ENCODE data around the gene SETD1B.
"Not testable (repeated sequence)": the region's sequence is repeated elsewhere in the genome, so short reads cannot be mapped to it uniquely, and the experiment has no call there.

The SETD1B gene

GRCh38 chr12:121803861-121804416 lies at the start of gene SETD1B:
Gene SETD1B (plus strand): TSS chr12:121804009. CDS start chr12:121804738, 729 bp downstream.
- DNase-seq (ENCODE audit: low read depth), result peak; percentile 77
- TF ChIP-seq, protein P1, sequence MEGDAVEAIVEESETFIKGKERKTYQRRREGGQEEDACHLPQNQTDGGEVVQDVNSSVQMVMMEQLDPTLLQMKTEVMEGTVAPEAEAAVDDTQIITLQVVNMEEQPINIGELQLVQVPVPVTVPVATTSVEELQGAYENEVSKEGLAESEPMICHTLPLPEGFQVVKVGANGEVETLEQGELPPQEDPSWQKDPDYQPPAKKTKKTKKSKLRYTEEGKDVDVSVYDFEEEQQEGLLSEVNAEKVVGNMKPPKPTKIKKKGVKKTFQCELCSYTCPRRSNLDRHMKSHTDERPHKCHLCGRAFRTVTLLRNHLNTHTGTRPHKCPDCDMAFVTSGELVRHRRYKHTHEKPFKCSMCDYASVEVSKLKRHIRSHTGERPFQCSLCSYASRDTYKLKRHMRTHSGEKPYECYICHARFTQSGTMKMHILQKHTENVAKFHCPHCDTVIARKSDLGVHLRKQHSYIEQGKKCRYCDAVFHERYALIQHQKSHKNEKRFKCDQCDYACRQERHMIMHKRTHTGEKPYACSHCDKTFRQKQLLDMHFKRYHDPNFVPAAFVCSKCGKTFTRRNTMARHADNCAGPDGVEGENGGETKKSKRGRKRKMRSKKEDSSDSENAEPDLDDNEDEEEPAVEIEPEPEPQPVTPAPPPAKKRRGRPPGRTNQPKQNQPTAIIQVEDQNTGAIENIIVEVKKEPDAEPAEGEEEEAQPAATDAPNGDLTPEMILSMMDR (IDR thresholded peaks at IDR 0.05; ENCODE audit: insufficient read depth, low read depth, low read length, missing control alignments), result no peak
- H3K4me3 ChIP-seq (ENCODE audit: low read depth, low read length), result peak within 1 kb of the TSS; percentile 82

DNA sequence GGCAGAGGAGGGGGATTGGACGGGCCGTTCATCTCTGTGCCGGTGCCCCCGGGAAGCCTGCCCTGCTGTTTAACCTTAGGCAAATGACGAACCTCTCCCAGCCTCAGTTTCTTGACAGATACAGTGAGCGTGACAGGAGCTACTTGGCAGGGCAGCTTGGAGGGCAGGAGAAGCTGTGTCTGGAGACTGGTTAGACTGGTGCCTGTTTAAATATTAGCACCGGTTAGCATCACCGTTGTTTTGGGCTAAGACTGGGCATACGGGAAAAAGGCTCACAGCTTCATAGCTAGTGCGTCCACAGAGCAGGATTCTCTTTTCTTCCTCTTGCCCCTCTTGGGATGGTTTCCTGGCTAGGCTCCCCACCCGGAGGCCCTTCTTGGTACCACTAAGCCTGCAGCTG lies 49.0 kb upstream of the SETD1B start:
- H3K4me3 ChIP-seq (ENCODE audit: low read depth, low read length), result no peak overlapping the region
- TF ChIP-seq, protein P1 (IDR thresholded peaks at IDR 0.05; ENCODE audit: insufficient read depth, low read depth, low read length, missing control alignments), result no peak
- no peak for DNase-seq (ENCODE audit: low read depth)

- TF ChIP-seq, protein P1 (IDR thresholded peaks at IDR 0.05; ENCODE audit: insufficient read depth, low read depth, low read length, missing control alignments), result no peak
- H3K4me3 ChIP-seq (ENCODE audit: low read depth, low read length), result no peak overlapping the region
- no peak for DNase-seq (ENCODE audit: low read depth)
These were observed 48.2 kb upstream of the SETD1B start for GRCh38 chr12:121755591-121755990.

GRCh38 chr12:121758536-121758935 lies 45.3 kb upstream of the SETD1B start:
- DNase-seq (ENCODE audit: low read depth); H3K4me3 ChIP-seq (ENCODE audit: low read depth, low read length): not testable (repeated sequence)

DNA sequence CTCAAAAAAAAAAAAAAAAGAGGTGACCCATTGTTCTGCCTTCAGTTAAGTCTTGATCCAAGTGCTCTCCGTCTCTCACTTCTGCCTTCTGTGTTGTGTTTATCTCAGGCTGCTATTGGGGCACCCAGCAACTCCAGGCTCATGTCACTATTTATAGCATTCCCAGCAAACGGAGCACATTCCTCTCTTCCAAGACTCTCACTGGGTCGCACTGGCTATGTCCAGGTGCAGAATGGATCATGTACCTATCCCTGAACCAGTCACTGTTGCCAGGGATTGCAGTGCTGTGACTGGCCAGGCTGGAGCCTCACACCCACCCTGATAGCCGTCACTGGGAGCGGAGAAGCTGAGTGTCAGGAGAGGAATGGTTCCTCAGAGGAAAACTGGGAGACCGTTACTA lies 41.5 kb upstream of the SETD1B start:
- no peak overlapping the region for H3K4me3 ChIP-seq (ENCODE audit: low read depth, low read length)
- DNase-seq (ENCODE audit: low read depth), result no peak
- TF ChIP-seq, protein P1 (IDR thresholded peaks at IDR 0.05; ENCODE audit: insufficient read depth, low read depth, low read length, missing control alignments), result no peak

GRCh38 chr12:121764808-121765207 lies 39.0 kb upstream of the SETD1B start:
- DNase-seq (ENCODE audit: low read depth), result no peak
- H3K4me3 ChIP-seq (ENCODE audit: low read depth, low read length), result no peak overlapping the region
- TF ChIP-seq, protein P1 (IDR thresholded peaks at IDR 0.05; ENCODE audit: insufficient read depth, low read depth, low read length, missing control alignments), result no peak

GRCh38 chr12:121765573-121765972 lies 38.2 kb upstream of the SETD1B start:
- TF ChIP-seq, protein P1 (IDR thresholded peaks at IDR 0.05; ENCODE audit: insufficient read depth, low read depth, low read length, missing control alignments), result no peak
- no peak for DNase-seq (ENCODE audit: low read depth)
- no peak overlapping the region for H3K4me3 ChIP-seq (ENCODE audit: low read depth, low read length)
